ENCODE results near the gene KCNJ11.

DNA sequence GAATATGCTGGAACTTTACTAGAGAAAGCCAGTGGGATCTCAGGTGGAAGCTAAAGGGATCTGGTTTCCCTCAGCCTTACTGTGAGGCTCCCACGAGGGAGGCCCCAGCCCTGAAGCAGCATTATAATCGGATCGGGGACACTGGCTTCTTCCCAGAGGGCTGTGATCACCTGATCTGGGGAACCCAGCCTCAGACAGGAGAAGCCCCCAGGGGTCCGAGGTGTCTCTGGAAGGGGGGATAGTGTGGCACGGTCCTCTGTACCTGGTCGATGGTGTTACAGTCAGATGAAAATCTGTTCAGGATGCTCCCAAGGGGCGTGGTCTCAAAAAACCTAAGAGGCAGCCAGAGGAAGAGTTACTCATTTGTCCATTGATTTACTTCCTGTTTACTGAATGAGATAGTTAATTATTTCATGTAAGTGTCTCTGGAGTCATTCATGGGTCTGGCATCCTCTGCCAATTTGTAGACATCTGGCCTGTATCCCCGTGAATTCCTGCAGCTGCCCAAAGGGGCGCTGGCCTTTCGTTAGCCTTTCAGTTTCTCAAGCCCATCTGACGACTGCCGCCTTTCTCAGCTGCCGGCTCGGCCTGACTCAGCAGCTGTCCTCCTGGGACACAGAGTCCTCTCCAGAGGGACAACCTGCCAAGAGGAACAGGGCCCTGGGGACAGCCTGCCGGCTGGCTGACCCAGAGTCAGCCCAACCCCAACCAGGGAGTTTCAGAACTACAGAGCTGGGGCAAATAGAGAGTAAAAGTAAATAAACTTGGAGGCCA lies 17.0 kb upstream of the KCNJ11 start:
- no peak for TF ChIP-seq CTCF (optimal IDR thresholded peaks at IDR 0.05 in 1 of 3, IDR thresholded peaks at IDR 0.05 in 1 of 3, conservative IDR thresholded peaks at IDR 0.05 in 1 of 3; ENCODE audit: extremely low read depth in 1 of 3, insufficient read depth in 2 of 3, low read length in 3 of 3)
- no peak for TF ChIP-seq EZH2 (IDR thresholded peaks at IDR 0.05; ENCODE audit: low read length)
